GM19463 (cell line): ENCODE measurements around the gene VPS29.
"Not testable (repeated sequence)": the region's sequence is repeated elsewhere in the genome, so short reads cannot be mapped to it uniquely, and the experiment has no call there.

Experiments used
- ATAC-seq: cut with Tn5 transposase; IDR thresholded peaks from one replicate; pipeline ENCODE4 v1.9.1; 2021; ENCODE audit warnings: mild to moderate bottlenecking, moderate library complexity; ENCODE audit not compliant: unreplicated experiment

Gene VPS29

GRCh38 chr12:110501752-110502738 is at the start of gene VPS29, which contains the start of gene RAD9B:
Gene VPS29 (minus strand): TSS chr12:110502111. CDS start chr12:110502051, 60 bp downstream.
Gene RAD9B (plus strand): TSS chr12:110502331. CDS start chr12:110502338, 7 bp downstream.
- peak; percentile 93 for ATAC-seq

GRCh38 chr12:110550981-110551380 is 49.1 kb upstream of the VPS29 start:
- no peak for ATAC-seq

- no peak for ATAC-seq
These were observed 47.8 kb upstream of the VPS29 start for GRCh38 chr12:110549716-110550115.

- ATAC-seq = no peak
These were observed 46.8 kb upstream of the VPS29 start for GRCh38 chr12:110548678-110549077.

GRCh38 chr12:110547090-110547489 is 45.2 kb upstream of the VPS29 start:
- no peak for ATAC-seq

GRCh38 chr12:110546339-110546738 is 44.4 kb upstream of the VPS29 start:
- no peak for ATAC-seq

- no peak for ATAC-seq
These were observed 43.9 kb upstream of the VPS29 start for GRCh38 chr12:110545812-110546211.

GRCh38 chr12:110545259-110545658 is 43.3 kb upstream of the VPS29 start:
- ATAC-seq = not testable (repeated sequence)

GRCh38 chr12:110543965-110544364 is 42.1 kb upstream of the VPS29 start:
- no peak for ATAC-seq

- no peak for ATAC-seq
These were observed 41.5 kb upstream of the VPS29 start for GRCh38 chr12:110543252-110543959.

- no peak for ATAC-seq
These were observed 38.1 kb upstream of the VPS29 start for GRCh38 chr12:110540048-110540447.

- ATAC-seq = no peak
These were observed 37.1 kb upstream of the VPS29 start for GRCh38 chr12:110538869-110539622.

GRCh38 chr12:110537605-110538409 is 35.9 kb upstream of the VPS29 start:
- ATAC-seq = no peak

- ATAC-seq = no peak
These were observed 35.1 kb upstream of the VPS29 start for GRCh38 chr12:110536834-110537604.

- ATAC-seq = no peak
These were observed 32.9 kb upstream of the VPS29 start for GRCh38 chr12:110534811-110535210.

- ATAC-seq = no peak
These were observed 31.7 kb upstream of the VPS29 start for GRCh38 chr12:110533607-110534006.

- ATAC-seq = no peak
These were observed 30.7 kb upstream of the VPS29 start for GRCh38 chr12:110532644-110533043.

- peak; percentile 89 for ATAC-seq
These were observed 29.9 kb upstream of the VPS29 start for GRCh38 chr12:110531741-110532333.

- no peak for ATAC-seq
These were observed 28.6 kb upstream of the VPS29 start for GRCh38 chr12:110530511-110530910.
